AG08395 (cell line): ENCODE data around the gene STX1A.
"Not testable (repeated sequence)": the region's sequence is repeated elsewhere in the genome, so short reads cannot be mapped to it uniquely, and the experiment has no call there.

ENCODE experiments used
- DNase-seq: peaks from one replicate; pipeline ENCODE4 v3.0.0; 2012; ENCODE audit warnings: mixed read lengths, low spot score

The STX1A gene

DNA sequence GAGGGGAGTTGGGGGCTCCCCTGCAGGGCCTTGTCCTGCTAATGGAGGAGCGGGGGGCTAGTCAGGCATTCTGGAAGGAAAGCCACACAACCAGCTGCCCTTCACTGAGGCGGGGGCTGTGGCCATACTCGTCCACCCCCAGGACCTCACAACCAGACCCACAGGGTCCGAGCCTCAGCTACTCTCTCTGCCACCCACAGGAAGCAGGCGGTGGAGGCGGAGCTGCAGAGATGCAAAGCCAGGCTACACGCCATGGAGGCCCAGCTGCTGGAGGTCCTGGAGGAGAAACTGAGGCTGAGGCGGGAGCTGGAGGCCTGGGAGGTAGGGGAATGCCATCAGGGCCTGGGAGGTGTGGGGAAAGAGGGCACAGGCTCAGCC is 16.0 kb upstream of the STX1A start:
- DNase-seq = no peak

DNA sequence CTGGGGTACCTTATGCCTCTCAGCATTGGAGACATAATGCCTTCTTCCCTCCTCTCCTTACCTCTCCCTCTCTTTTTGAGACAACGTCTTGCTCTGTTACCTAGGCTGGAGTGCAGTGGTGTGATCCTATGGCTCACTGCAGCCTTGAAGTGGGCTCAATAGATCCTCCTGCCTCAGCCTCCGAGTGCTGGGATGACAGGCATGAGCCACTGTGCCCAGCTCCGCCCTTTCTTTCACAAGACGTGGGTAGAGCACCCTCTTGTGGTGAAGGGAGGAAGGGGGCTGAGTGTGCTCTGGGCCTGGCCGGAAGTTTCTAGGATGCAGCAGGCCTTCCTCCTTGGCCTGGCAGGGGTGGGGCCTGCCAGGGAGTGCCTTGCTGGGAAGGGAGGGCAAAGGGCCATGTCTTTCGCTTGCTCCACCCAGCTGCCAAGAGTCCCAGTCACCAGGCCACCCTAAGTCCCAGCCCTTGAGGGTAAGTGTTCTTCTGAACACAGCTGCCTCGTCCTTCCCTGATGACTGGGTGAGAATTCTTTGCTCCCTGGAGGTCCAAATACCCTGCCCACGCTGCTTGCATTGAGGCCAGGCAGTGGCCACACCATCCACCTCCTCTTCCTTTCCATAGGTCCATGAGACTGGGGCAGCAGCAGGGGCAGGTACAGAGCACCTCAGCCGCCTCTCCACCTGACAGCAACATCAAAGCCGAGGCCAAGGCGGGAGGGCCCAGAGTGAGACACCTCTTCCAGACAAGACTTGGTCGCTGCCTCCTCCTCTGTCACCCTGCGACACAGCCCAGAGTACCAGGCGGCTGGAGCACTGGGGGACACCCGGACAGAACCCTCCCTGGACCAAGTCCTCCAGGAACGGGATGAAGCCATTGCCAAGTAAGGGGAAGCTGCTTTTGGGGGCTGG is 15.4 kb upstream of the STX1A start:
- peak; percentile 90 for DNase-seq

DNA sequence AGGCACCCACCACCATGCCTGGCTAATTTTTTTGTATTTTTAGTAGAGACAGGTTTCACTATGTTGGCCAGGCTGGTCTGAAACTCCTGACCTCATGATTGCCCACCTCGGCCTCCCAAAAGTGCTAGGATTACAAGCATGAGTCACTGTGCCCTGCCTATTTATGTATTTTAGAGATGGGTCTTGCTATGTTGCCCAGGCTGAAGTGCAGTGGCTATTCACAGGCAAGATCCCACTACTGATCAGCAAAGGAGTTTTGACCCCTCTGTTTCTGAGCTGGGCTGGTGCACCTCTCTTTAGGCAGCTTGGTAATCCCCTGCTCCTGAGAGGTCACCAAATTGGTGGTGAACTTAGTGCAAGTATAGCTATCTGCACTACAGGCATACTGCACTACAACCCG is 12.9 kb upstream of the STX1A start:
- no peak for DNase-seq

DNA sequence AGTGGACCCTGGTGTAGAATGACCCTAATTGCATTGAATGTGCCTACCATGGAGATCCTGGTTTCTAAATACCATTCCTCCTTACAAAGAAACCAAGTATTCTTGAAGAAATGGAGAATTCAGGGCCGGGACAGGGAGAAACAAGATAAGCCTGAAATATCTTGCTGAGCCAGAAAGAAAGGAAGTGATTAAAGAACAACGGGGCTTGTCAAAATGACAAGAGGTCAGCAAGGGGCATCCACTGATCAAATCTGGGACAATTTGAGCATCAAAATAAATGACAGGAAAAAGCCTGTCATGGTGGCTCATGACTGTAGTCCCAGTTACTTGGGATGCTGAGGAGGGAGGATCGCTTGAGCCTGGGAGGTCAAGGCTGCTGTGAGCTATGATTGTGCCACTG is 11.0 kb upstream of the STX1A start:
- no peak for DNase-seq

DNA sequence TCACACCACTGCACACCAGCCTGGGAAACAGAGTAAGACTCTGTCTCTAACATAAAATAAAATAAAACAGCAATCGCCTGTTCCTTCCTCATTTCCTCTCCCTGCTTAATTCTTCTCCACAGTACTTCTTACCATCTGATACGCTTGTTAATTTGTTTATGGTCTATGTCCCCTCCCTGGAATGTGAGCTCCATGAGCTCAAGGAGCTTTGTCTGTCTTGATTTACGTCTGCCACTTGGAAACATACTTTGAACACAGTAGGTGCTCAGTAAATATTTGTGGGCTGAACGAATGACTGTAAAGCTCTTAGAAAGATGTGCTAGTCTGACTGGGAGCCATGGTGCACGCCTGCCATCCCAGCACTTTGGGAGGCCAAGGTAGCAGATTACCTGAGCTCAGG is 9.1 kb upstream of the STX1A start:
- no peak for DNase-seq

DNA sequence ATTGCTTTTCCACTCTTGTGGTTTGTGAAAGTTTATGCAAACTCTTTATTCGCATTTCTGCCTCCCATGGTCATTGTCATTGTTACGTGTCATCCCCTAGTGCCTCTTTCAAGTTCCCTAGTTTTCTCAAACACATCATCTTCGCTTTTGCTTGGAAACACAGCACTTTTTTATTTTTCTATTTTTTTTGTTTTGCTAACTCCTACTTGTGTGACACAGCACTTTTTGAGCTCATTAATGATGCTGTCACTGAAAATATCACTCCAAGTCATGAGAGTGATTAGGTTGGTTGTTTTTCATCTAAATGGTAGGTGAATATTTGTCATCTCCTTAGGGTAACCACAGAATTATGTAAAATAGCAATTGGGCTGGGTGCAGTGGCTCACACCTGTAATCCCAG is 8.5 kb upstream of the STX1A start:
- DNase-seq = no peak

DNA sequence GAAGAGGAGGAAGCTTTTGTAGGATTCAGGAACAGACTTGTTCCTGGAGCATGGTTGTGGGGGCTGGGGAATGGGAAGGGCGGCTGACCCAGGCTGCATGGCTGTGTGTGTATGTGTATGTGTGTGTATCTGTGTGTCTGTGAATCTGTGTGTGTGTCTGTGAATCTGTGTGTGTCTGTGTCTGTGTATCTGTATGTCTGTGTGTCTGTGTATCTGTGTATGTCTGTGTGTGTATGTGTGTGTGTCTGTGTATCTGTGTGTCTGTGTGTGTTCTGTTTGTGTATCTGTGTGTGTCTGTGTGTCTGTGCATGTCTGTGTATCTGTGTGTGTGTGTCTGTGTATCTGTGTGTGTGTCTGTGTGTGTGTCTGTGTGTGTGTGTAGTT is 6.6 kb upstream of the STX1A start:
- DNase-seq = no peak

DNA sequence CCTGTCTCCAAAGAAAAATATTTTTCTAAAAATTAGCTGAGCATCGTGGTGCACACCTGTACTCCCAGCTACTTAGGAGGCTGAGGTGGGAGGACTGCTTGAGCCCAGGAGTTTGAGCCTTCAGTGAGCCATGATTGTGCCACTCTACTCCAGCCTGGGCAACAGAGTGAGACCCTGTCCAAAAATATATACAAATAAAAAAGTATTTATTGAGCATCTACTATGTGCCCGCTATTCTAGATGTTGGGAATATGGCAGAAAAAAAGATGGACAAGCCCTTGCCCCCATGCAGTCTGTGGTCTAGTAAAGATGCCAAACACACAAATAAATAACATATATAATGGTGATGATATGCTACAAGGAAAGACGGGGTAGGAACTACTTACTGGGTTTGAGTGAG is 4.3 kb upstream of the STX1A start:
- no peak for DNase-seq

DNA sequence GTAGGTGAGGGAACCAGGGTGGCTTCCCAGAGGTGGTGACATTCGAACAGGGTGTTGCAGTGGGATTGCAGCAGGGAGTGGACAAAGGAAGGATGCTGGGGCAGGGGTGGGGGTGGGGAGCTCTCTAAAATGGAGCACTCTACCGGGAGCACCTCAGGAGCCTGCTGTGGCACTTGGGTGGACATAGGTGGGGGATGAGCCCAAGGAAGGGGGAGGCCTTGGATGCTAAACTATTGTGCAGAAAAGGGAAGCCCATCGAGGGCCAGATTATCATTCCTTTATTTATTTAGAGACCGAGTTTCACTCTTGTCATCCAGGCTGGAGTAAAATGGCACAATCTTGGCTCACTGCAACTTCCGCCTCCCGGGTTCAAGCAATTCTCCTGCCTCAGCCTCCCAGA is 3.3 kb upstream of the STX1A start:
- DNase-seq = no peak

DNA sequence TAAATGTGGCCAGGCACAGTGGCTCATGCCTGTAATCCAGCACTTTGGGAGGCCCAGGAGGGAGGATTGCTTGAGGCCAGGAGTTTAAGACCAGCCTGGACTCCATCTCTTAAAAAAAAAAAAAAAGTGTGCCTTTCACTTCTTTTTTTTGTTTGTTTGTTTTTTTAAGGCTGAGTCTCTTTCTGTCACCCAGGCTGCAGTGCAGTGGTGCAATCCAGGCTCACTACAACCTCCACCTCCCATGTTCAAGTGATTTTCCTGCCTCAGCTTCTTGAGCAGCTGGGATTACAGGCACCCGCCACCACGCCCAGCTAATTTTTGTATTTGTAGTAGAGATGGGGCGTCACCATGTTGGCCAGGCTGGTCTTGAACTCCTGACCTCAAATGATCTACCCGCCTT is 2.7 kb upstream of the STX1A start:
- not testable (repeated sequence) for DNase-seq

DNA sequence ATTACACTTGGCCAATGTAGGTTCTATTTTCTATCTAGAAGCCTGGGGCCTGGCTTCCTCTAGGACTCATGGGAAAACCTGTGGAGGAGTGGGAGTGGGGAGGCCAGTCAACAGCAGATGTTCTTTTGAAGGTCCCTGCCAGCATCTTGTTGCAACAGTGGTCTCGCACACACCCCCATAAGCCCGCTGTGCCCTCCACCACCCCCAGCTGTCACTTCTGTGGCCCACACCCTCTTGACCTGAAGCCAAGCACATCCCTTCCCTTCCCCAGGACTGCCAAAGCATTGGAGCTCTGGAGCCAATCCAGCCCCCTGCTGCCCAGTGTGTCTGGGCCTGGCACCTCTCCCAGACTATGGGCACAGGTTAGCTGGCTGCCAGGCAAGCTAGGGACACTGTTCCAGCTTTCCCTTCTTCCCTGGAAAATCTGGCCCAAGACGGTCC is 1.9 kb upstream of the STX1A start:
- DNase-seq = no peak

DNA sequence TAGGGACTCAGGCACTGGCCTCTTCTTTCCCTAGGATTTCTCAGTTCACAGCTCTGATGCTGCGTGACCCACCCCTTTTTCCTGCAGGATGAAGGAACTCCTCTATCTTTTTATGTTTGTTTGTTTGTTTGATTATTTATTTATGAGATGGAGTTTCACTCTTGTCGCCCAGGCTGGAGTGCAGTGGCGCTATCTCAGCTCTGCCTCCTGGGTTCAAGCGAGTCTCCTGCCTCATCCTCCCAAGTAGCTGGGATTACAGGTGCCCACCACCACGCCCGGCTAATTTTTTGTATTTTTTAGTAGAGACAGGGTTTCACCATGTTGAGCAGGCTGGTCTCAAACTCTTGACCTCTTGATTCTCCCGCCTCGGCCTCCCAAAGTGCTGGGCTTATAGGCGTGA is 974 bp upstream of the STX1A start:
- DNase-seq = not testable (repeated sequence)

DNA sequence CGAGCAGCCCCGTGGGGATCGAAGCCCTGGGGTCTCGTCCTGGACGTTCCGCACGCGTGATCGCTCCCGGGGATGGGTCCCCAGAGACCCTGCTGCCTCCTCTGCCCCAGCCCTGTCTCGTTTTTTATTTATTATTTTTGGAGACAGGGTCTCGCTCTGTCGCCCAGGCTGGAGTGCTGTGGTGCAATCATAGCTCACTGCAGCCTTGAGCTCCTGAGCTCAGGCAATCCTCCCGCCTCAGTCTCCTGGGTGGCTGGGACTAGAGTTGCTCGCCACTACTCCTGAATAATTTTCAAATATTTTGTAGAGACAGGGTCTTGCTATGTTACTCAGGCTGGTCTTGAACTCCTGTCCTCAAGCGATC is 319 bp upstream of the STX1A start:
- DNase-seq = no peak

DNA sequence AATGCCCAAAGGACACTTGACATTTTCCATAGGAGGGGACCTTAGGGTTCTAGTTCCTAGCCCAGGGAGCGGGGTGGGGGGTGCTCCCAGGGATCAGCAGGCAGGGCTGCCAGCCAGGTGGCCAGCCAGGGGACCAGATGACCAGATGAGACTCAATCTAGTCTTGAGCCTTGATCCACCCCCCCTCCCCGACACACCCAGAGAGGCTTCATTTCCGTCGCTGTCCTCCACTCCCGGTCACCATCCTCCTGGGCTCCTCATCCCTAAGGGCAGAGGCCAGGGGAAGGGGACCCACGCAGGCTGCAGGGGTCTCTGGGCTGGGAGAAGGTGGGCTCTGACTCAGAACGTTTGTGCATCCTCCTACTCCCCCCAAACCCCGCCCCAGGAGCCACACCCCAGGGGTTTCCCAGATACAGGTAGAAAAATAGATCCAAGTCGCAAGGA is 1.0 kb downstream of the STX1A start:
- DNase-seq = no peak

DNA sequence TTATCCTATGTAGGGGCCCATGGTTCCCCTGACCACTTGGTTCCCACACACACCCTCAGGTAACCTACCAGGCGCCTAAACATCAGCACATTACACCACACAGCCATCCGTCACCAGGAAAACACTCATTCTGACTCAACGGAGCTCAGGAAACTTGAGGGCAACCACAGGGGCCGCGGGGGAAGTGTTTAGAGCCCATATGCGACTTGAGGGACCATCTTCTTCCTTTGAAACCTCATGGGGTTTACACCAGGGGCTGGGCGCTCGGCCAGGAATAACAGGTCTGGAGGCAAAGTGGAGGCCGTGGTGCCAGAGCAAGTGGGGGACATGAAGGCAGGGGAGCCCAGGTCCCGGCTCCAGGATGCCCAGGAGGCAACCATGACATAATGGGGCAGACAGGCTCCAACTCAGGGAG is 1.5 kb downstream of the STX1A start:
- peak; percentile 65 for DNase-seq

DNA sequence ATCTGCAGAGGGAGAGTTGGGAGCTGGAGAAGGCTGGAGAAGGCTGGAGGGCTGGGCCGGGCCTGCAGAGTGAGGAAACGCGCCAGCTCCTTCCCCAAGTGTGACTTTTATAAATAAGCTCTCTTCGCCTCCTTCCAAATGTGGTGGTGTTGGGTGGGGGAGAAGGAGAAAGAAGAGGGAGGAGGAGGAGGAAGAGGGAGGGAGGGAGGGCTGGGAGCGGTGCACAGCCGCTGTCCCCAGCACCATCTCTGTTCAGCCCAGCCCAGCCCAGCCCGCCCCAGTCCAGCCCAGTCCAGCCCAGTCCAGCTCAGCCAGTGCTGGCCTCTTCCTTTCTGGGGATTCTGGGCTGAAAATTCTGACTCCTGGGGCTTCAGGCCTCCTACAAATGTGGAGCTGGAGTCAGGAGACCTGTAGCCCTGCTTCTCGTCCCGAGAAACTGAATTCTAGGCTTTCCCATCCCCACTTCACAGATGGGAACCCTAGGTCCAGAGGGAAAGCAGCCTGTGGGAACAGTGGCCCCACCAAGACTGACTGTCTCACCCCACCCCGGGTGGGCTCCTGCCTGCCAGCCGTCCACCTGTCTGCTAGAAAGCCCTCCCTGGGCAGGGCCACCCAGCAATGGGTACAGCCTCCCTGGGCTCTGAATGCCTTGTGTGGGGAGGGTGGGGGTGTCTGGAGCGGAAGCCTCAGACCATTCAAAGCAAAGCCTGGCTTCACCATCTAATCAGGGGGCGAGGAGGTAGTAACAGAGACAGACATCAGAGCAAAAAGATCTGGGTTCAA is 2.3 kb downstream of the STX1A start:
- no peak for DNase-seq

DNA sequence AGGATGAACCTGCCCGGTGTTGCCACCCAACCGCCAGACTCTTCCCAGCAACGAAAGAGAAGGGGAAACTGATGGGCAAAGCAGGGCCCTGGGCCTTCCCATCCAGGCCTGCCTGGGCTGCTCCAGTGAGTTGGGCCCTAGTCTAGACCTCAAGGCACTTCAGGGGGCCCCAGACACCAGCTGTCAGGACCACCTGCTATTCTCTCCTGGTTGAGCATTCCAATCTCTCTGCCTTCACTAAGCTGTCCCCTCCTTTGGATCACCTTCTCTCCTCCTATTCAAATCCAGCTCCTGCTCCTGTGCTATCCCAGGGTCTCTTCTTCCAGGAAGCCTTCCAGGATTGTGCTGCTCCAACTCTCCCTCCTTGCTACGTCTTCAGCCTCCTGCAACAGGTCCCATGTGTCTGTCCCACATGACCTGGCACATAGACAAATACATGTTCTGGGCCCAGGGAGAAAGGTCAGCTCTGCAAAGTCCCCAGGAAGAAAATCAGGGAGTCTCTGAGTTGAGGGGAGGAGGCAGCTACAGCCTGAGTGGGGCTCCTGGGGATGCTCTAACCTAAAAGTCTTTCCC is 3.1 kb downstream of the STX1A start:
- DNase-seq = no peak

DNA sequence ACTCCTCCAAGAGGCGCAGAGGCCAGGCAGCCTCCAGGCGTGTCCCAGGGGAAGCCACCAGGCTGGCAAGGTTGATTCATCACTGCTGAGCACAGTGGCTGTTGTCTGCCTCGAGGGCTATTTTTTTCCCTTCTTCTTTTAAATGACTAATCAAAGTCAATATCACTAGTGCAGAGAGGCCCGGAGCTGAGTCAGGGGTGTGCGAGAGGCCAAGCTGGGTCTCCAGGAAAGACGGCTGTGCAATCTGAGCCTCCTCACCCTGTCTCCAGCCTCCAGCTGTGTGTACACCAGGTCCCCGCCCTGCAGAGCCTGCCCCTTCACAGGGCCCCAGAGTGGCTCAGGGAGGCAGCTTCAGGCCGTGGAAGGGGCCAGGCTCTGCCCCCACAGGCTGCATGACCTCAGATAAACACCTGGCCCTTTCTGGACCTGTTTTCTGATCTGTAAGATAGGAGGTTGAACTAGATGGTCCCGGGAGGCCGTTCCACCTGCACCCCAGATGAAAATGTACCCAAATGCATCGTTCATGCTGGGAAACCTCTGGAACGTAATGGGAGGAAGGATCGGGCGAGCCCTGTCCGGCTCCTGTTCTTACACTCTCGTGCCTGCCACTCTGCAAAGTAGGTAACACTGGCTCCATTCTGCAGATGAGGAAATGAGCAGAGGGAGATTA is 3.7 kb downstream of the STX1A start:
- DNase-seq = peak; percentile 96

DNA sequence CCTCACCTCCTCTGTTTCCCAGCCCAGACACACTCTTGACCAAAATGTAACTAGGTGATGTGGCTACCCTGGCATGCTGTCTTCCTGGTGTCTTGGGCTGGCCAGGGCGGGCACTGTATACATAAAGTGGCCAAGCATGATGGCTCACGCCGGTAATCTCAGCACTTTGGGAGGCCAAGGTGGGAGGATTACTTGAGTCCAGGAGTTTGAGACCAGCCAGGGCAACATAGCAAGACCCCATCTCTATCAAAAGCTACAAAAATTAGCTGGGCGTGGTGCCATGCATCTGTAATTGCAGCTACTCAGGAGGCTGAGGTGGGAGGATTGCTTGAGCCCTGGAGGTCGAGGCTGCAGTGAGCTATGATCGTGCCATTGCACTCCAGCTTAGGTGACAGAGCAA is 6.2 kb downstream of the STX1A start:
- DNase-seq = not testable (repeated sequence)

DNA sequence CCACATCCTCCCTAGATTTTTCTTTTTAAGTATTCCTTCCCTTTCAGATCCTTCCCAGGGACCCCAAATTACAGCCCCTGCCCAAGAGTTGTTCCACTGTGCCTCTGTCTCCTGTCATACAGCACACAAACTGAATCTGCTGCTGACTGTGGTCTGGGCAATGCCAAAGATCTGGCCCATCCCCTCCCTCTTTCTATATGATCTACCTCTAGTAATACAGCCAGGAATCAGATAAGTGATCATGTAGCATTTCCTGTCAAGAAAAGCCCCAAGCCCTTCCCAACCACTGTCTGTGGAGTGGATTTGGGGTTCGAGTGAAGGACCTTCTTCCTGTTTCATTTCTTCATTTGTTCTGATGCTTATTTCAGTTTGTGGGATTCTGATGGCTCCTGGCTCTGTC is 6.7 kb downstream of the STX1A start:
- no peak for DNase-seq

DNA sequence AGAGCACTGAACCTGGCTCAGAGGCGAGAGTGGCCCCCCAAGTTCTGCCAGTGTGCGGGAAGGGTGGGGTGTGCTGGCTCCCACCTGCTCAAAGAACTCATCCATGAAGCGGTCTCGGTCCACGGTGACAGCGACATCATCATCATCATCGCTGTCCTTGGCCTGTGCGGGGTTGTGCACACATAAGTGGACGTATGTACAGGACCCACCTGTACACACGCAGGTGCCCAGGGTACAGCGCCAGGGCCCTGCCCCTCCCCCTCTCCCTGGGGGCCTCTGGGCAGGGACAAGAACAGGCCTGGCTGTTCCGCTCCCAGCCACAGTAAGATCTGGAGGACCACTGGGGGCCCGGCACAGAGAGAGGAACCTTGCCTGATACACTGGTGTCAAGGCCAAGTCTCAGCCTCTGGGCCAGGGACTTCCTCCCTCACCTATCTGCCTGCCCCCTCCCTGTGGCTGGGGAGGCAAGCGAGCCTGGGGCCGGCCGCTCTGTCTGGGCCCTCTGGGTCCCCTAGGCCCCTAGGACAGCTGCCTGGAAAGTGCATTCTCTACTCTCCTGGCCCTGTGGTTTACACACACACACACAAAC is 10.4 kb downstream of the STX1A start:
- no peak for DNase-seq

DNA sequence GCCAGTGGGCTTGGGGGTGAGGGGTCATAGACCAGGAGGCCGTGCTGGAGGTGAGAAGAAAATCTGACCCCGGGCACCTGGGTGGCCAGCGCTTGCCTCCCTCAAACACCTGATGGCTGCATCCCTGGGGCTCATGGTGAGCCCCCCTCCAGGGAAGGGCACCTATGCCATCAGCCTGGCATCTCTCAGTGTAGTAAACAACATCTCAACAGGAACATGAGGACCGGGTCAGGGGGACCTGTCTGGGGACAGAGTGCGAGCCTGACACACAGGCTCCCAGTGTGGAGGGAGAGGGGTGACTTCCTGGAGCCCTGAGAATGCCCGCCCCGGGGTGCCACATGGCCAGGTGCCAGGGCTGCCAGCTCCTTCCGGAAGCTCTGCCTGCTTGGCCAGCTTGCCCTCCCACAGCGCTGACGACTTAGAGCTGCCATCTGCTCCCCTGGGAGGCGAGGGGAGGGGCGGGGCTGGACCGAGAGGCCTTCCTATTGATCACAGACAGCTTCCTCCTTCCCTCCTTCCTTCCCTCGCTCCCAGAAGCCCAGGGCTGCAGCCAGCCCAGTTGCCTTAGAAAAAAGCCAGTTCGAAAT is 12.3 kb downstream of the STX1A start:
- DNase-seq = no peak
